CMK (cell line): Measurements from ENCODE around the gene KIF2C.
"Not testable (repeated sequence)": the region's sequence is repeated elsewhere in the genome, so short reads cannot be mapped to it uniquely, and the experiment has no call there.

Source experiments
- DNase-seq: peaks from one replicate; pipeline ENCODE4 v3.0.0-alpha.2; 2010; ENCODE audit warnings: low read depth

KIF2C gene

DNA sequence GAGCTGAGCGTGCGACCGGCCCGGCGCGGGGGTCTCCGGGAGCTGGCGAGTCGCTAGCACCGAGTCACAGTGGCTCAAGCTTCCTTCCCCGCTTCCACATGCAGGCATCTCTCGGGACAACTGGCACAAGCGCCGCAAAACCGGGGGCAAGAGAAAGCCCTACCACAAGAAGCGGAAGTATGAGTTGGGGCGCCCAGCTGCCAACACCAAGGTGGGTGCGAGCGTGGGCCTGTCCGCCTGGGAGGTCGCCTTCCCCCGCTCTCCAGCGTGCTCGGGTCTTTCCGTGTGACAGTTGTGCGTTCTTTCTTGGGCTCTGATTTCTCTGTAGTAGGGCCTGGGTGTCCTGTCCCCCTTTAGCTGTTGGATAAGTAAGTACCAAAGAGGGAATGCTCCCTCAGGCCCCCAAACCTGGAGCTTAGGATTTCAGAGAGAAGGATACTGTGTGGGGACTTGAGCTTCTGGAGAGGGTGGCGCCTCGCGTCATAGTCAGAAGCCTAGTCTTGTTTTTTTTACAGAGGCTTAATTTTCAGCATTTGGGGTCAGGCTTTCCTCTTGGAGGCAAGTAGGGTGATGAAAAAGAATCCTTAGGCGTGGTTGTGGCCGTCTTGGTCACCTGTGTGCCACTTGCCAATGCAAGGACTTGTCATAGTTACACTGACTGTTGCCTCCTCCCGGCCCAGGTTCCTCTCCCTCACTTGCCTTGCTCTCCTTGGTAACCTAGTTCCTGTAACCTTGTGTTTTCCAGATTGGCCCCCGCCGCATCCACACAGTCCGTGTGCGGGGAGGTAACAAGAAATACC, 36.5 kb downstream of the KIF2C start:
- no peak for DNase-seq

DNA sequence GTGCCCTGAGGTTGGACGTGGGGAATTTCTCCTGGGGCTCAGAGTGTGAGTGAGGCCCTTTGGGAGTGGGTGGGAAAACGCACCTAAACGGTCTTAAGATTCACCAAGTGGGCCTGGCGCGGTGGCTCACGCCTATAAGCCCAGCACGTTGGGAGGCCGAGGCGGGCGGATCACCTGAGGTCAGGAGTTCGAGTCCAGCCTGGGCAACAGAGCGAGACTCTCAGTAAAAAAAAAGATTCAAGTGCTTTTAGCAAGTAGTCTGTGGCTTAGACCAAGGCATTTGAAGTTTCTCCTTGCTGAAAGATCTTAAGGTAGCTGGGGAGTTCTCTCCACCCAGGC, 37.1 kb downstream of the KIF2C start:
- no peak for DNase-seq

DNA sequence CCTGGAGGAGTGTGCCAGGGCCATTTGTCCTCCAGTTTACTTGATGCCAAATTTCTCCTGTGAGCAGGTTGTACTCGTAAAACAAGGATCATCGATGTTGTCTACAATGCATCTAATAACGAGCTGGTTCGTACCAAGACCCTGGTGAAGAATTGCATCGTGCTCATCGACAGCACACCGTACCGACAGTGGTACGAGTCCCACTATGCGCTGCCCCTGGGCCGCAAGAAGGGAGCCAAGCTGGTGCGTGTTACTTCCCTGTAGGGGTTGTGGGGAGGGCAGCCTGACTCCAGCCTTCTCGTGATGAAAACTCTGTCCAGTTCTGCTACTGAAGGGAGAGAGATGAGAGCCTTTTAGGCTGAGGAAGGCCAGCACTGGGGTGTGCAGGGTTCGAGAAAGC, 37.9 kb downstream of the KIF2C start:
- no peak for DNase-seq

GRCh38 chr1:44777969-44778635, 38.5 kb downstream of the KIF2C start:
- DNase-seq, result no peak

DNA sequence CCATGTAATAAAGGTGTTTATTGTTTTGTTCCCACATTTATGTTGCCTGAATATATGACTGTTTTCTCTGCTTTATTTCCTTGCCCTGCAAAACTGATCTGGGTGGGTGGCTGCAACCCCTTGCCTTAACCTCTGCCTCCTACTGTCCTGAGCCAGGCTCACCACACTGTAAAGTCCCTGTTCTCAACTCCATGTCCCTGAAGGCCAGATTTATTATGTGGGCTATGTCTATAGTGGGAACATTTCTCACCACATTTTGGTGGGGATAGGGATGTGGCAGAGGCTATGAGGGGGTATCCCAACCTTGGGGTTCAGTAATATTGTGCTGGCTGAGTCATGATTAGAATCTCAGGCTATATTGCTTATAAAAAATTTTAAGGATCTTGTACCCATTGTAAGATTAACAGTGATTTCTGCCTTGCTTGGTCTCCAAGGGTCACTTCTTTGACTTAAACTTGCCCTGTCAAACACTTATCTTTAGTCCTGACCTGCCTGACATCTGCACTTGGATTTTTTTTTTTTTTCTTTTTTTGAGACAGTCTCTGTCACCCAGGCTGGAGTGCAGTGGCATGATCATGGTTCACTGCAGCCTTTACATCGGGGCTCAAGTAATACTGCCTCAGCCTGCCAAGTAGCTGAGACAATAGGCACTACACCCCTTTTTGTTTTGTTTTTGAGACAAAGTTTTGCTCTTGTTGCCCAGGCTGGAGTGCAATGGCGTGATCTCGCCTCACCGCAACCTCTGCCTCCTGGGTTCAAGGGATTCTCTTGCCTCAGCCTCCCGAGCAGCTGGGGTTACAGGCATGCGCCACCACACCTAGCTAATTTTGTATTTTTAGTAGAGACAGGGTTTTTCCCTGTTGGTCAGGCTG, 39.3 kb downstream of the KIF2C start:
- DNase-seq, result no peak

DNA sequence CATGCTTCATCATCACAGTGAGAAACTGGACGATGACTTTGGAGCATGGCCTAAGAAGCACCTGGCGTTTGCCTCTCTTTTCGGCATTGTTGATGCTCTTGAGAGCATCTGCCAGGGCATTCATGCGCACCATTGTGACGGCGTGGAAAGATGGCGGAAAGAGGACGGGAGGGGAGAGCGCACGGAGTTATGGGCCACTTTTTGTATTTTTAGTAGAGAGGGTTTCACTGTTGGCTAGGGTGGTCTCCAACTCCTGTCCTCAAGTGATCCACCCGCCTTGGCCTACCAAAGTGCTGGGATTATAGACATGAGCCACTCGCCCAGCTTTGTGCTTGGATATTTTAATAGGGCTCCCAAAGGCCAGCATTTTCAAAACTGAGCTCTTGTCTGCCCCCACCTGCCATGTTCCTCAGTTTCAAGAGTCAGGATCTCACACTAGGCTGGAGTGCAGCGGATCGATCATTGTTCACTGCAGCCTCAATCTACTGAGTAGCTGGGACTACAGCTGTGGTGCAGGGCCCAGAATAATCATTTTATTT, 41.0 kb downstream of the KIF2C start:
- DNase-seq, result no peak

- no peak for DNase-seq
Measured at GRCh38 chr1:44783697-44784093, 44.1 kb downstream of the KIF2C start.

GRCh38 chr1:44784094-44785028, 44.7 kb downstream of the KIF2C start:
- DNase-seq, result no peak

DNA sequence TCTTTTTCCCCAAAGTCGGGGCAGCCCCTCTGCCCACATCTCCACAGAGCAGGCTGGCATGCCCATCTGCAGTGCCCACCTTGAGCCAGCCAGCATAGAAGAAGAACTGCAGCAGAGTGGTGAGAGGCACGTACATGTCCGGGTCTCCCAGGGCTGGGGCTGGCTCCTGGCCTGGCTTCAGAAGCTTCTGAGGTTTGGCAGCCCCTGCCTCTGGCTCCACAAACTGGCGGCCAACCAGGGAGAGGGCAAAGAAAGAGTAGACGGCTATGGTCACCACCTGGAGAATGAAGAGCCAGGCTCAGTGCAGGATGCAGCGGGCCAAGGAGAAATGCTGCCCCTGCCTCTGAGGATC, 45.4 kb downstream of the KIF2C start:
- DNase-seq, result no peak

GRCh38 chr1:44785501-44786137, 46.0 kb downstream of the KIF2C start:
- DNase-seq, result no peak

GRCh38 chr1:44786138-44786840, 46.7 kb downstream of the KIF2C start:
- DNase-seq, result no peak

- DNase-seq, result no peak
Measured at GRCh38 chr1:44786841-44787426, 47.3 kb downstream of the KIF2C start.

DNA sequence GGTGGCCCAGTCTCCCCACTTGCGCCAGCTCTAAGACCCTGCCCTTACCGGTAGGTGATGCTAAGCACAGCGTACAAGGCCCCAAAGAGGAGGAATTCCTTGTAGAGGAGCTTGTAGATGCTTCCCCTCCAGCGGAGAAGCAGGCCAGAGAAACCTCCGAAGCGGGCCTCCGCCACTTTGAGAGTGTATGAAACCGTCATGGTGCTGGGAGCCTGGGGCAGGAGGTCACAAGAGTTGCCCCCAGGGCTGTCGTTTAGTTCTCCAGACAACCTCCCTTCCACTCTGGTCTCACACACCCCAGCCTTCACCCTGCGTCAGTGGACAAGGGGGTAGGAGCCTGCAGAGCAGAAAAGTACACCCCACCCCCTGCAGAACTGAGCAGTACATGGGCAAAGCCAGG, 47.9 kb downstream of the KIF2C start:
- no peak for DNase-seq

DNA sequence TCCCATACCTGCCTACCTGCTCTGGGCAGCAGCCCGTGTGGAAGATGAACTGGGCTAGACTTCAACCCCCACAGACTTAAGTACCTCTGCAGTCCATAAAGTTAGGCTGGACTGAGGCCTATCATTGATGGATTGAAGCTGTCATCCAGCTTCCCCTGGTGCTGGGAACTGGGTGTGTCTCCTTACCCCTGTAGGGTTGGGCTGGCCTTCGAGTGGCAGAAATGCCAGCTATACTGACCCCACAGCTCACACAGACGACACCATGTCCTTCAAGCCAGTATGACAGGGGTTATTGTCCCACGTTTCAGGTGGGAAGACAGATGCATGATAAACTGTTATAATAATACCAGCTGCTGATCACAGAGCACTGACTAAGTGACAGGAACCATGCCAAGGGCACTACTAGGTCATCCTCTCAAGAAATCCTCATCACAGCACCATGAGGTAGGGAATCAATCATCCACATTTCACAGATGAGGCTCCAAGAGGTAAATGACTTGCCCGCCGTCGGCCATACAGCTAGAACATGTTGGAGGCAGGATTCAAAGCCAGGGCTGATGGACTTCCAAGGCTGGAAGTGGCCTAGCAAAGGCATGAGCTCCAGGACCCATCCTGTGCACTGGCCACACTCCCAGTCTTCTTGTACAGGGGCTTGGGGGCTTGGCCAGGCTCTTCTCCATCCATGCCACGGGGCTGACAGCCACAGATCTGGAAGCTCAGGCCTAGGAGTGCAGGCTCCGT, 48.7 kb downstream of the KIF2C start, which contains the start of gene BEST4:
TSS of gene BEST4 (minus strand) at position 51 of the 741 bp plus-strand sequence. CDS start 465 bp downstream, outside the sequence.
- DNase-seq, result no peak

- no peak for DNase-seq
Measured at GRCh38 chr1:44790968-44791801, 51.5 kb downstream of the KIF2C start.

DNA sequence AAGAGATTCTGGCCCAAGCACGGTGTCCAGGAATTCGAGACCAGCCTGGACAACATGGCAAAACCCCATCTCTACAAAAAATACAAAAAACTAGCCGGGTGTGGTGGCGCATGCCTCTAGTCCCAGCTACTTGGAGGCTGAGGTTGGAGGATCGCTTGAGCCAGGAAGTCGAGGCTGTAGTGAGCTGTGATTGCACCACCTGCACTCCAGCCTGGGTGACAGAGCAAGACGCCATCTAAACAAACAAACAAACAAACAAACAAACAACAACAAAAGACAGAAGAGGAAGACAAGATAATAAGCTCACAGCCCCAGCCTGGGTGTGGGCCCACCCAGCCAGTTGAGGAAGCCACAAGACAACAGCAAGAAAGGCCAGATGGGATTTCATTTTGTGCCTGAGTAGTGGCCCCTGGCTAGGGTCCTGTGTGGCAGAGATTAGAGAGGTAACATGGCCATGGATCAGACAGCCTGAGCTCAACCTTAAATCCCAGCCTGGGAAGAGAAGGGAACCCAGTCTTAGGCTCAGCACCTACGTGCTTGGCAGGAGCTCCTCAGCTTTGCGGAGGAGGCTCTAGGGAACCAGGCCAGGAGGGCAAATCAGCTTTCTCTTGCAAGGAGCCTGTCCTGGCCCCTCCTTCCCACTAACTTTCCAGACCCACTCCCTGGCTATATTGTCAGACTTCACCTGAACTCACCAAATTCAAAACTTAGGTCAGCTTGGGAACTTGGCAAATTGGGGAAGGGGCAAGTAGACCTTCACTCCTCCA, 53.3 kb downstream of the KIF2C start:
- no peak for DNase-seq

GRCh38 chr1:44797886-44798285, 58.2 kb downstream of the KIF2C start:
- DNase-seq, result not testable (repeated sequence)
